Measurements from ENCODE around the gene UPF1. TPM values are rescaled to one million over a fixed set of nuclear protein-coding genes. Genes with fewer than 3 reads are reported as not detected.

UPF1 gene
- total and polyA plus RNA-seq, 11 donors, result 27.5 to 84.4 (median 38.3) TPM

- Histone ChIP-seq H3K27ac (no peak overlapping the region), H3K9me3 (peaks cover 0 to 4% (median 0%) of the 10 kb centered on the region in 12 donors), H3K27me3 (no peaks in the 10 kb centered on the region), H3K4me1 (no peaks in the 10 kb centered on the region), H3K36me3 (no peaks in the 10 kb centered on the region), H3K4me3 (no peak overlapping the region)
- intact Hi-C loops (cut with DNase I), result no loop called here
- ATAC-seq (peak in 3 of 4 donors; percentile 14 to 39 (median 19)), DNase-seq (no peak)
- 71 to 78% (median 76%) methylated on average over 9 to 13 of the region's 13 CpGs for WGBS, 4 donors
- TF ChIP-seq CTCF (IDR thresholded peaks at IDR 0.05) (no peak), POLR2A (IDR thresholded peaks at IDR 0.05) (no peak)
Observed at GRCh38 chr19:18879579-18880373, 48.0 kb downstream of the UPF1 start.

- Histone ChIP-seq H3K4me3 (no peak overlapping the region), H3K36me3 (no peaks in the 10 kb centered on the region), H3K4me1 (no peaks in the 10 kb centered on the region), H3K27ac (no peak overlapping the region), H3K27me3 (no peaks in the 10 kb centered on the region), H3K9me3 (peaks cover 0 to 4% (median 0%) of the 10 kb centered on the region in 12 donors)
- no peak for ATAC-seq
- WGBS, 4 donors, result 91 to 98% (median 95%) methylated on average over 6 to 7 of the region's 7 CpGs
- no peak for DNase-seq
- intact Hi-C loops (cut with DNase I), result no loop called here
- TF ChIP-seq CTCF (IDR thresholded peaks at IDR 0.05) (no peak), POLR2A (IDR thresholded peaks at IDR 0.05) (no peak)
Observed at GRCh38 chr19:18881491-18881890, 49.7 kb downstream of the UPF1 start.

GRCh38 chr19:18883526-18884304, 52.0 kb downstream of the UPF1 start:
- ATAC-seq (no peak), DNase-seq (no peak)
- H3K9me3 ChIP-seq, result no peaks in the 10 kb centered on the region
- no peaks in the 10 kb centered on the region for H3K4me1 ChIP-seq
- WGBS, 4 donors, result 81 to 88% (median 85%) methylated on average over 24 to 30 of the region's 30 CpGs
- H3K4me3 ChIP-seq, result no peak overlapping the region
- H3K27ac ChIP-seq, result no peak overlapping the region
- intact Hi-C loops (cut with DNase I), result no loop called here
- no peaks in the 10 kb centered on the region for H3K36me3 ChIP-seq
- TF ChIP-seq CTCF (IDR thresholded peaks at IDR 0.05), result no peak
- no peak for TF ChIP-seq POLR2A (IDR thresholded peaks at IDR 0.05)
- H3K27me3 ChIP-seq, result no peaks in the 10 kb centered on the region

GRCh38 chr19:18886972-18887371, 55.2 kb downstream of the UPF1 start:
- Histone ChIP-seq H3K9me3 (no peaks in the 10 kb centered on the region), H3K4me3 (no peak overlapping the region), H3K4me1 (no peaks in the 10 kb centered on the region), H3K27ac (no peak overlapping the region), H3K27me3 (no peaks in the 10 kb centered on the region), H3K36me3 (no peaks in the 10 kb centered on the region)
- DNase-seq (no peak), ATAC-seq (no peak)
- intact Hi-C loops (cut with DNase I), result no loop called here
- TF ChIP-seq POLR2A (IDR thresholded peaks at IDR 0.05) (no peak), CTCF (IDR thresholded peaks at IDR 0.05) (no peak)
- 89 to 96% (median 95%) methylated on average over 4 of the region's 4 CpGs for WGBS, 4 donors

Data from heart left ventricle (tissue), 16 donors.